HG03135 (cell line): ENCODE data around the gene KCTD15.

Experiments used
- ATAC-seq: cut with Tn5 transposase; IDR thresholded peaks from one replicate; pipeline ENCODE4 v1.9.1; 2021; ENCODE audit warnings: mild to moderate bottlenecking, moderate library complexity; ENCODE audit not compliant: unreplicated experiment

Gene KCTD15

GRCh38 chr19:33795370-33796163, 1.1 kb upstream of the KCTD15 start:
- no peak for ATAC-seq

- no peak for ATAC-seq
Observed at GRCh38 chr19:33797802-33798671, 1.4 kb downstream of the KCTD15 start.

GRCh38 chr19:33798681-33799111, 2.0 kb downstream of the KCTD15 start:
- no peak for ATAC-seq

GRCh38 chr19:33799476-33799875, 2.8 kb downstream of the KCTD15 start:
- no peak for ATAC-seq

GRCh38 chr19:33800012-33800680, 3.5 kb downstream of the KCTD15 start:
- ATAC-seq, result no peak

- ATAC-seq, result no peak
Observed at GRCh38 chr19:33801411-33801810, 4.7 kb downstream of the KCTD15 start.

GRCh38 chr19:33802001-33802400, 5.3 kb downstream of the KCTD15 start:
- ATAC-seq, result no peak

- no peak for ATAC-seq
Observed at GRCh38 chr19:33802801-33803200, 6.1 kb downstream of the KCTD15 start.

GRCh38 chr19:33803383-33803782, 6.7 kb downstream of the KCTD15 start:
- no peak for ATAC-seq

- no peak for ATAC-seq
Observed at GRCh38 chr19:33804021-33804799, 7.5 kb downstream of the KCTD15 start.

GRCh38 chr19:33805313-33805712, 8.6 kb downstream of the KCTD15 start:
- ATAC-seq, result no peak

- ATAC-seq, result no peak
Observed at GRCh38 chr19:33805840-33806433, 9.3 kb downstream of the KCTD15 start.

GRCh38 chr19:33806434-33806881, 9.8 kb downstream of the KCTD15 start:
- ATAC-seq, result no peak

GRCh38 chr19:33808399-33808798, 11.7 kb downstream of the KCTD15 start:
- no peak for ATAC-seq

GRCh38 chr19:33809960-33810359, 13.3 kb downstream of the KCTD15 start:
- no peak for ATAC-seq

- ATAC-seq, result no peak
Observed at GRCh38 chr19:33810821-33811220, 14.2 kb downstream of the KCTD15 start.

- ATAC-seq, result no peak
Observed at GRCh38 chr19:33811246-33811645, 14.6 kb downstream of the KCTD15 start.

- no peak for ATAC-seq
Observed at GRCh38 chr19:33811736-33812387, 15.2 kb downstream of the KCTD15 start.
